Keratinocyte (primary cell): ENCODE measurements around the gene FMN2. TPM values are rescaled to one million over a fixed set of nuclear protein-coding genes. Genes with fewer than 3 reads are reported as not detected.

Source experiments
- DNase-seq: peaks from one replicate; pipeline ENCODE4 v3.0.0-alpha.2; 2011; ENCODE audit warnings: low read depth, missing footprints, low spot score
- FAIRE-seq: peaks from 2 replicates; lab custom pipeline; 2011; peaks lifted over from hg19 to GRCh38; lab: Jason Lieb, UNC
- H2AFZ ChIP-seq: 2 replicates; pipeline ENCODE4 v1.6.0; 2012; ENCODE audit warnings: low read length, control low read depth, inconsistent platforms; ENCODE audit not compliant: control insufficient read depth
- H3K27ac ChIP-seq: 2 replicates; pipeline ENCODE4 v1.5.1; 2011; ENCODE audit warnings: low read length; ENCODE audit not compliant: control insufficient read depth, insufficient read depth
- H3K27me3 ChIP-seq: 3 replicates; pipeline ENCODE4 v1.6.0; 2011; ENCODE audit warnings: low read length; ENCODE audit not compliant: control insufficient read depth, insufficient read depth; ENCODE audit errors: extremely low read depth
- H3K36me3 ChIP-seq, 2 experiments: 2 replicates in 1 of 2; 3 replicates in 1 of 2; pipeline ENCODE4 v1.5.1; 2011; ENCODE audit warnings: low read length in 2 of 2, mild to moderate bottlenecking in 1 of 2; ENCODE audit not compliant: control insufficient read depth in 2 of 2, insufficient read depth in 2 of 2; ENCODE audit errors: extremely low read depth in 1 of 2
- H3K4me1 ChIP-seq: 3 replicates; pipeline ENCODE4 v1.5.1; 2011; ENCODE audit warnings: low read length; ENCODE audit not compliant: control insufficient read depth, insufficient read depth; ENCODE audit errors: extremely low read depth
- H3K4me2 ChIP-seq: 3 replicates; pipeline ENCODE4 v1.6.0; 2011; ENCODE audit warnings: low read depth, low read length; ENCODE audit not compliant: control insufficient read depth, insufficient read depth; ENCODE audit errors: extremely low read depth
- H3K4me3 ChIP-seq, 3 experiments: fragments of 200-600 bp in 1 of 3; sonication (generic) in 1 of 3; 2 replicates in 2 of 3; 3 replicates in 1 of 3; pipeline ENCODE4 v1.5.1; 2011 to 2016; ENCODE audit warnings: low read length in 3 of 3, mild to moderate bottlenecking in 3 of 3, control low read depth in 2 of 3, inconsistent platforms in 1 of 3, low read depth in 1 of 3, mixed read lengths in 1 of 3, mixed run types in 1 of 3, moderate library complexity in 1 of 3; ENCODE audit not compliant: control insufficient read depth in 2 of 3, insufficient read depth in 2 of 3; ENCODE audit errors: extremely low read depth in 1 of 3
- H3K79me2 ChIP-seq: 2 replicates; pipeline ENCODE4 v1.6.0; 2012; ENCODE audit warnings: low read length; ENCODE audit not compliant: control insufficient read depth, insufficient read depth
- H3K9ac ChIP-seq: 3 replicates; pipeline ENCODE4 v1.6.0; 2011; ENCODE audit warnings: low read length; ENCODE audit not compliant: control insufficient read depth, insufficient read depth; ENCODE audit errors: extremely low read depth
- H3K9me1 ChIP-seq: 3 replicates; pipeline ENCODE4 v1.6.0; 2011; ENCODE audit warnings: low read length; ENCODE audit not compliant: control insufficient read depth, insufficient read depth; ENCODE audit errors: extremely low read depth
- H3K9me3 ChIP-seq: 2 replicates; pipeline ENCODE4 v1.5.1; 2012; ENCODE audit warnings: low read depth, low read length; ENCODE audit not compliant: control insufficient read depth
- H4K20me1 ChIP-seq: 3 replicates; pipeline ENCODE4 v1.6.0; 2011; ENCODE audit warnings: low read length; ENCODE audit not compliant: control insufficient read depth, insufficient read depth; ENCODE audit errors: extremely low read depth
- EZH2 ChIP-seq: IDR thresholded peaks from one replicate; pipeline ENCODE4 v1.6.1; 2012; ENCODE audit warnings: inconsistent platforms, mild to moderate bottlenecking, low read length, moderate library complexity
- dilution Hi-C: fragments of 300-500 bp; cut with MboI; formaldehyde crosslinking; loops from one replicate; pipeline ENCODE4 v1.7.0; 2020; ENCODE audit warnings: low sequenced_read_pairs; ENCODE audit not compliant: extremely low pct_ligation_motif_present
- polyA plus RNA-seq, 5 experiments: library from polyadenylated mRNA; depleted of rRNA in 3 of 5; stranded (reverse) in 3 of 5; stranded (forward) in 1 of 5; unstranded in 1 of 5; fragments of >200 nt; gene quantifications; 1 replicate in 1 of 5; 2 replicates in 3 of 5; 3 replicates in 1 of 5; pipeline versions ENCODE4 v1.2.1 to v1.2.3, GENCODE V29; 2011 to 2012; ENCODE audit warnings: missing spikeins in 2 of 5, low read depth in 1 of 5, low replicate concordance in 1 of 5
- TF ChIP-seq, protein P1 (sequence below), 3 experiments: IDR thresholded peaks in 1 of 3; conservative IDR thresholded peaks in 1 of 3; optimal IDR thresholded peaks in 1 of 3; 2 replicates in 2 of 3; 3 replicates in 1 of 3; pipeline versions ENCODE3 to v1.5.1; 2011; ENCODE audit warnings: low read length in 3 of 3, mild to moderate bottlenecking in 3 of 3, moderate library complexity in 2 of 3, control low read depth in 1 of 3, inconsistent platforms in 1 of 3; ENCODE audit not compliant: insufficient read depth in 2 of 3; ENCODE audit errors: extremely low read depth in 1 of 3

The FMN2 gene
- polyA plus RNA-seq, 1 donor (not counting 4 experiments of a cell fraction or from before 2014, with no cell fraction given): not detected

DNA sequence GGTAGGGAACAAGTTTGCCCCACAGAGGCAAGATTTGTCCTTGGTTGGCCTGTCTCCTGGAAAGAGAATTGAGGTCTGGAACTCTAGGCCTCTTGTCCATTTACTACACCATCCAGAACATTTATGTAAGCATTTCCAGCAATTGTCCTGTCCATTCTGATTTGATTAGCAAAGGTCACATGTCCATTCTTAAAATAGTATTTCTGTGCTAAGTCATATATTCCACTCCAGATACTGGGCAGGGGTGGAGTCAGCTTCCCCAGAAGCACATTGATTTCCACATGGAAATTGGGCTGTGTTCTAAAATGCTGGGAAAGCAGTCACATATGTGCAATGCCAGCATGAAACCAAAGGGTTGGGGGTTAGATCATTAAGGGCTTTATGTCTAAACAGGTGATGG, 21.5 kb upstream of the FMN2 start:
- H3K4me3 ChIP-seq: no peak overlapping the region
- H2AFZ ChIP-seq: no peak overlapping the region
- dilution Hi-C loops: no loop called here
- no peaks in the 10 kb centered on the region for H3K9me1 ChIP-seq
- H3K79me2 ChIP-seq: no peaks in the 10 kb centered on the region
- TF ChIP-seq, protein P1, sequence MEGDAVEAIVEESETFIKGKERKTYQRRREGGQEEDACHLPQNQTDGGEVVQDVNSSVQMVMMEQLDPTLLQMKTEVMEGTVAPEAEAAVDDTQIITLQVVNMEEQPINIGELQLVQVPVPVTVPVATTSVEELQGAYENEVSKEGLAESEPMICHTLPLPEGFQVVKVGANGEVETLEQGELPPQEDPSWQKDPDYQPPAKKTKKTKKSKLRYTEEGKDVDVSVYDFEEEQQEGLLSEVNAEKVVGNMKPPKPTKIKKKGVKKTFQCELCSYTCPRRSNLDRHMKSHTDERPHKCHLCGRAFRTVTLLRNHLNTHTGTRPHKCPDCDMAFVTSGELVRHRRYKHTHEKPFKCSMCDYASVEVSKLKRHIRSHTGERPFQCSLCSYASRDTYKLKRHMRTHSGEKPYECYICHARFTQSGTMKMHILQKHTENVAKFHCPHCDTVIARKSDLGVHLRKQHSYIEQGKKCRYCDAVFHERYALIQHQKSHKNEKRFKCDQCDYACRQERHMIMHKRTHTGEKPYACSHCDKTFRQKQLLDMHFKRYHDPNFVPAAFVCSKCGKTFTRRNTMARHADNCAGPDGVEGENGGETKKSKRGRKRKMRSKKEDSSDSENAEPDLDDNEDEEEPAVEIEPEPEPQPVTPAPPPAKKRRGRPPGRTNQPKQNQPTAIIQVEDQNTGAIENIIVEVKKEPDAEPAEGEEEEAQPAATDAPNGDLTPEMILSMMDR (optimal IDR thresholded peaks at IDR 0.05 in 1 of 3, IDR thresholded peaks at IDR 0.05 in 1 of 3, conservative IDR thresholded peaks at IDR 0.05 in 1 of 3; ENCODE audit: extremely low read depth in 1 of 3, insufficient read depth in 2 of 3, low read length in 3 of 3): no peak
- TF ChIP-seq EZH2: no peak
- H3K4me2 ChIP-seq: no peak overlapping the region
- H3K36me3 ChIP-seq: no peaks in the 10 kb centered on the region
- no peak overlapping the region for H3K27ac ChIP-seq
- FAIRE-seq (no peak), DNase-seq (no peak)
- no peak overlapping the region for H3K9ac ChIP-seq
- no peaks in the 10 kb centered on the region for H3K9me3 ChIP-seq
- no peaks in the 10 kb centered on the region for H3K4me1 ChIP-seq
- no peaks in the 10 kb centered on the region for H4K20me1 ChIP-seq
- H3K27me3 ChIP-seq: no peaks in the 10 kb centered on the region

DNA sequence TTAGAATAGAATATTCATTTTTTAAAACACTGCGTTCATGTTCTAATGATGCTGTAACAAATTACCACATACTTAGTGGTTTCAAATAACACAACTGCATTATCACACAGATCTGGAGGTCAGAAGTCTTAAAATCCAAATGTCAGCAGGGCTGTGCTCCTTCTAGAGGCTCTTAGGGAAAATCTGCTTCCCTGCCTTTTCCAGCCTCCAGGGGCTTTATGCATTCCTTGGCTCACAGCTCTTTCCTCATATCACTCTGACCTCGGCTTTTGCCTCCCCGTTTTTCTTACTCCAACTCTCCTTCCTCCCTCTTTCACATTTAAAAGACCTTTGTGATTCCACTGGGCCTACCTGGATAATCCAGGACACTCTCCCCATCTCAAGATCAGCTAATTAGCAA, 18.6 kb upstream of the FMN2 start:
- no peaks in the 10 kb centered on the region for H3K27me3 ChIP-seq
- no peaks in the 10 kb centered on the region for H3K9me1 ChIP-seq
- H3K4me1 ChIP-seq: no peaks in the 10 kb centered on the region
- FAIRE-seq (no peak), DNase-seq (no peak)
- no peak overlapping the region for H3K27ac ChIP-seq
- H3K4me3 ChIP-seq: no peak overlapping the region
- H3K9ac ChIP-seq: no peak overlapping the region
- no peak overlapping the region for H3K4me2 ChIP-seq
- TF ChIP-seq, protein P1 (optimal IDR thresholded peaks at IDR 0.05 in 1 of 3, IDR thresholded peaks at IDR 0.05 in 1 of 3, conservative IDR thresholded peaks at IDR 0.05 in 1 of 3; ENCODE audit: extremely low read depth in 1 of 3, insufficient read depth in 2 of 3, low read length in 3 of 3): no peak
- TF ChIP-seq EZH2: no peak
- no peaks in the 10 kb centered on the region for H3K9me3 ChIP-seq
- H3K79me2 ChIP-seq: no peaks in the 10 kb centered on the region
- dilution Hi-C loops: no loop called here
- H4K20me1 ChIP-seq: no peaks in the 10 kb centered on the region
- H3K36me3 ChIP-seq: no peaks in the 10 kb centered on the region
- H2AFZ ChIP-seq: no peak overlapping the region
